Vagina (tissue), 2 donors: ENCODE results near the gene CDK5R2. TPM values are rescaled to one million over a fixed set of nuclear protein-coding genes. Genes with fewer than 3 reads are reported as not detected.

Experiments
- DNase-seq, 2 donors: peaks; one replicate each; pipeline ENCODE4 v3.0.0-alpha.2; 2017; ENCODE audit errors: extremely low spot score in 2 of 2
- H3K27ac ChIP-seq: fragments of 200-600 bp; sonication (generic); one replicate; pipeline ENCODE4 v1.5.1; 2019
- H3K27me3 ChIP-seq: fragments of 200-600 bp; sonication (generic); one replicate; pipeline ENCODE4 v1.5.1; 2019
- H3K36me3 ChIP-seq, 2 donors: fragments of 200-600 bp; sonication (generic); one replicate each; pipeline ENCODE4 v1.5.1; 2017 to 2019
- H3K4me1 ChIP-seq: fragments of 200-600 bp; sonication (generic); one replicate; pipeline ENCODE4 v1.5.1; 2019
- H3K4me3 ChIP-seq, 2 donors: fragments of 200-600 bp; sonication (generic); 1 replicate in 1 of 2; 2 replicates in 1 of 2; pipeline ENCODE4 v1.5.1; 2016 to 2019
- H3K9me3 ChIP-seq: fragments of 200-600 bp; sonication (generic); one replicate; pipeline ENCODE4 v1.5.1; 2019
- POLR2A ChIP-seq, 2 donors: fragments of 450-650 bp; IDR thresholded peaks; one replicate each; pipeline ENCODE4 v1.6.1; 2017; ENCODE audit warnings: antibody characterized with exemption in 2 of 2, mild to moderate bottlenecking in 2 of 2, moderate library complexity in 2 of 2
- POLR2AphosphoS5 ChIP-seq, 2 donors: sonication (generic); formaldehyde crosslinking; IDR thresholded peaks; one replicate each; pipeline ENCODE4 v1.9.0; 2017; ENCODE audit warnings: antibody characterized with exemption in 2 of 2, mild to moderate bottlenecking in 2 of 2, low read depth in 1 of 2; ENCODE audit not compliant: insufficient read depth in 1 of 2
- intact Hi-C: fragments of 100-400 bp; cut with DNase I; formaldehyde crosslinking; loops from one replicate; pipeline ENCODE4 v1.15.1; 2023
- total RNA-seq: library from RNA; depleted of rRNA; stranded (reverse); fragments of >200 nt; gene quantifications from one replicate; pipeline ENCODE4 v1.2.3, GENCODE V29; 2016
- TF ChIP-seq, protein P1 (sequence below), 3 experiments: fragments of 450-650 bp in 2 of 3; fragments of 200-600 bp in 1 of 3; sonication (generic) in 1 of 3; IDR thresholded peaks; one replicate each; pipeline ENCODE4 v1.5.1; 2017 to 2019; ENCODE audit warnings: antibody characterized with exemption in 3 of 3, mild to moderate bottlenecking in 2 of 3, moderate library complexity in 2 of 3

Gene CDK5R2
- total RNA-seq, result 0.49 TPM

DNA sequence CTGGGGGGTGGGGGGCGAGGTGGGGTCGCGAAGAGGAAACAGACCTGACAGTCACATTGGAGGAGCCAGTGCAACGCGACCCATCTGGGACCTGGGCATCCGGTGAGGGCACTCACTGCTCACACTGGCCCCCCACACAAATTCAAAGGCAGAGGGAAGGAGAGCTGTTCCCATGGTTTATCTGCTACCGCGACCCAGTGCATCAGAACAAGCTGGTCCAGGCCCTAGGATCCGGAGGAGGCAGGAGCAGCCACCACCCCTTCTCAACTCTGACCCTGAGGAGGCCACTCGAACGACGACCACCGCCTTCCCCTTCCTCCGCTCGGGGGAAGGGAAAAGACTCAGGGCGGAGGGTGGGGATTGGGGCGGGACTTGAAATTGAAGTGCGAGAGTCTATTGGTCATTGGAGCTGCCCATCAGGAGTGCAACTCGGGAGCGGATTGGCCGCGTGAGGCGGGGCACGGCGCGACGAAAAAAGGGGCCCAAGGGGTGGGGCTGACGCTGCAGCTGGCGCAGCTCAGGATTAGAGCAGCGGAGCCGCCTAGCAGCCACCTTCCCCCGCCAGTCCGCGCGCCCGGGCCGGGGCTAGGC is at the start of gene CDK5R2:
Gene CDK5R2 (plus strand): TSS at position 526 of the 591 bp plus-strand sequence. CDS start 155 bp downstream, outside the sequence.
- Histone ChIP-seq H3K9me3 (no peaks in the 10 kb centered on the region), H3K4me3 (peak within 1 kb of the TSS; percentile 22 to 32), H3K4me1 (peaks cover 8% of the 10 kb centered on the region), H3K27me3 (peaks cover 9% of the 10 kb centered on the region), H3K27ac (no peak within 1 kb of the TSS), H3K36me3 (no peaks in the 10 kb centered on the region)
- DNase-seq, result peak; percentile 77 to 79
- intact Hi-C loops, result no loop called here
- TF ChIP-seq, protein P1, sequence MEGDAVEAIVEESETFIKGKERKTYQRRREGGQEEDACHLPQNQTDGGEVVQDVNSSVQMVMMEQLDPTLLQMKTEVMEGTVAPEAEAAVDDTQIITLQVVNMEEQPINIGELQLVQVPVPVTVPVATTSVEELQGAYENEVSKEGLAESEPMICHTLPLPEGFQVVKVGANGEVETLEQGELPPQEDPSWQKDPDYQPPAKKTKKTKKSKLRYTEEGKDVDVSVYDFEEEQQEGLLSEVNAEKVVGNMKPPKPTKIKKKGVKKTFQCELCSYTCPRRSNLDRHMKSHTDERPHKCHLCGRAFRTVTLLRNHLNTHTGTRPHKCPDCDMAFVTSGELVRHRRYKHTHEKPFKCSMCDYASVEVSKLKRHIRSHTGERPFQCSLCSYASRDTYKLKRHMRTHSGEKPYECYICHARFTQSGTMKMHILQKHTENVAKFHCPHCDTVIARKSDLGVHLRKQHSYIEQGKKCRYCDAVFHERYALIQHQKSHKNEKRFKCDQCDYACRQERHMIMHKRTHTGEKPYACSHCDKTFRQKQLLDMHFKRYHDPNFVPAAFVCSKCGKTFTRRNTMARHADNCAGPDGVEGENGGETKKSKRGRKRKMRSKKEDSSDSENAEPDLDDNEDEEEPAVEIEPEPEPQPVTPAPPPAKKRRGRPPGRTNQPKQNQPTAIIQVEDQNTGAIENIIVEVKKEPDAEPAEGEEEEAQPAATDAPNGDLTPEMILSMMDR (IDR thresholded peaks at IDR 0.05), result no peak
- TF ChIP-seq POLR2AphosphoS5 (IDR thresholded peaks at IDR 0.05; ENCODE audit: insufficient read depth in 1 of 2, low read depth in 1 of 2) (no peak), POLR2A (IDR thresholded peaks at IDR 0.05) (no peak)

DNA sequence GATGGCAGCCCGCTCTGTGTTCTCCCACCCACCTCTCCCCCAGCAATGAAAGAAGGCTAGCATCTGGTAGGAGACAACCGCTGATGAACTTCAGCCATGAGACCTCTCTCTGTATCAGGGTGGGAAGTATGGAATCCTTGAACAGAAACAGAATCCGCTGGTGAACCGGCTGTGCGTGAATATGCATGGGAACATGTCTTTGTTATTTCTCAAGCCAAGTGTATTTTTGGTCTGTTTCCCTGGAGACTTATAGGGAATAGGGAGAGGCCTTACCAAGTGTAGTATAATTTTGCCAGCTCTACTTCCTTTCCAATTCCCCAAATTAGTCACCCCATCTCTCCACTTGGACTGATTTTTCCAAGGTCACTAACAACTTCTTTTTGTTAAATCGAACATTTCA is 48.7 kb upstream of the CDK5R2 start:
- intact Hi-C loops, result no loop called here
- Histone ChIP-seq H3K36me3 (no peaks in the 10 kb centered on the region), H3K27ac (no peak overlapping the region), H3K27me3 (no peaks in the 10 kb centered on the region), H3K4me1 (peaks cover 11% of the 10 kb centered on the region), H3K4me3 (no peak overlapping the region), H3K9me3 (no peaks in the 10 kb centered on the region)
- TF ChIP-seq POLR2A (IDR thresholded peaks at IDR 0.05), result no peak
- TF ChIP-seq, protein P1 (IDR thresholded peaks at IDR 0.05), result no peak
- TF ChIP-seq POLR2AphosphoS5 (IDR thresholded peaks at IDR 0.05; ENCODE audit: insufficient read depth in 1 of 2, low read depth in 1 of 2), result no peak
- DNase-seq, result no peak

DNA sequence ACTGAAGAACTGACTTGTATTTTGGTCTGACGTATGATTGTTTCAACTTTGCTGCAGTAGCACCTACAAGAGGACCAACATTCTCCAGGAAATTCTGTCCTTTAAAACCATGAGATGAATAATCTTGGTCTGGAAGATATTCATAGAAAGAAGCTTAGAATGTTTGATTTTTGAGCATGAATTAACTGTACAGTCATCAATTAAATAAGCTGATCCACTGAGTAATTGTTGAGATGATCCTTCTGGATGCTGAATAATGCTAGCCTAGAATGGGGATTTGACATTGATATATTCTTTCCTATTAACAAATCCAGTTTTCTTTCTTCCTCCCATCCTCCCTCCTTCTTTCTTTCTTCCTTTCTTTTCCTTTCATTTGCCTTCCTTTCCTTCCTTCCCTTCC is 39.0 kb upstream of the CDK5R2 start:
- TF ChIP-seq, protein P1 (IDR thresholded peaks at IDR 0.05), result no peak
- TF ChIP-seq POLR2AphosphoS5 (IDR thresholded peaks at IDR 0.05; ENCODE audit: insufficient read depth in 1 of 2, low read depth in 1 of 2) (no peak), POLR2A (IDR thresholded peaks at IDR 0.05) (no peak)
- intact Hi-C loops, result no loop called here
- no peaks in the 10 kb centered on the region for H3K4me1 ChIP-seq

DNA sequence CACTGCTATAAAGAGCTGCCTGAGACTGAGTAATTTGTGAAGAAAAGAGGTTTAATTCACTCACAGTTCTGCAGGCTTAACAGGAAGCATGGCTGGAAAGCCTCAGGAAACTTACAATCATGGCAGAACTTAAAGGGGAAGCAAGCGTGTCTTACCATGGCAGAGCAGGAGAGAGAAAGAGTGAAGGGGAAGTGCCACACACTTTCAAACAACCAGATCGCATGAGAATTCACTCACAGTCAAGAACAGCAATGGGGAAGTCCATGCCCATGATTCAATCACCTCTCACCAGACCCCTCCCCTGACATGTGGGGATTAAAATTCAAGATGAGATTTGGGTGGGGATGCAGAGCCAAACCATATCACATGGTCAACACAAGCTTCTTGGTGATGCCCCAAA is 34.7 kb upstream of the CDK5R2 start:
- H3K27me3 ChIP-seq, result no peaks in the 10 kb centered on the region
- no peaks in the 10 kb centered on the region for H3K4me1 ChIP-seq
- no peaks in the 10 kb centered on the region for H3K9me3 ChIP-seq
- intact Hi-C loops, result no loop called here
- H3K4me3 ChIP-seq, result no peak overlapping the region
- H3K27ac ChIP-seq, result no peak overlapping the region
- no peak for DNase-seq
- H3K36me3 ChIP-seq, result no peaks in the 10 kb centered on the region
- TF ChIP-seq, protein P1 (IDR thresholded peaks at IDR 0.05), result no peak
- TF ChIP-seq POLR2A (IDR thresholded peaks at IDR 0.05) (no peak), POLR2AphosphoS5 (IDR thresholded peaks at IDR 0.05; ENCODE audit: insufficient read depth in 1 of 2, low read depth in 1 of 2) (no peak)

More for the DNA sequence above, 39.0 kb upstream of the CDK5R2 start:
- no peaks in the 10 kb centered on the region for H3K9me3 ChIP-seq
- H3K36me3 ChIP-seq, result no peaks in the 10 kb centered on the region
- DNase-seq, result no peak
- H3K27ac ChIP-seq, result no peak overlapping the region
- no peak overlapping the region for H3K4me3 ChIP-seq
- no peaks in the 10 kb centered on the region for H3K27me3 ChIP-seq

DNA sequence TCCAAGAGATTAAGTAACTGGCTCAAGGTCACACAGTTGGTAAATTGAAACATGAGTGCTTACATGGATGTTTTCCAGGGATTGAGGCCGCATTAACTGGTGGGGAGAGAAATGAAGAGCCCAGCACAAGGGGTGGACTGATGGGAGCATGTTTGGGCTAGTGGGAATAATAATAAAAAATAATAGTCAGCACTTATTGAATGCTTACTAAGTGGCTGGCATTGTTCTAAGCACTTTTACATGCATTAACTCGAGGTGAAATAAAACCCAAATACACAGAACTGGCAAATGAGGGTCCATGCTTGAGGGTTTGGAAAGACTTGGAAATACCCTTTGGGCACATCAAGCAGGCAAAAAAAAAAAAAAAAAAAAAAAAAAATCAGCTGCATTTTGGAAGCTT is 34.0 kb upstream of the CDK5R2 start:
- Histone ChIP-seq H3K36me3 (no peaks in the 10 kb centered on the region), H3K4me3 (no peak overlapping the region), H3K9me3 (no peaks in the 10 kb centered on the region), H3K27ac (no peak overlapping the region), H3K27me3 (no peaks in the 10 kb centered on the region), H3K4me1 (no peaks in the 10 kb centered on the region)
- DNase-seq, result no peak
- intact Hi-C loops, result no loop called here
- TF ChIP-seq, protein P1 (IDR thresholded peaks at IDR 0.05), result no peak
- TF ChIP-seq POLR2A (IDR thresholded peaks at IDR 0.05) (no peak), POLR2AphosphoS5 (IDR thresholded peaks at IDR 0.05; ENCODE audit: insufficient read depth in 1 of 2, low read depth in 1 of 2) (no peak)
